Ovary (tissue), 9 donors: ENCODE data around the gene MRPL58. TPM values are rescaled to one million over a fixed set of nuclear protein-coding genes. Genes with fewer than 3 reads are reported as not detected.

Experiments
- DNase-seq, 5 donors: peaks; one replicate each; pipeline ENCODE4 v3.0.0-alpha.2; 2019 to 2020
- H3K27ac ChIP-seq, 2 donors: fragments of 200-600 bp; one replicate each; pipeline versions ENCODE4 v1.5.1 to v1.8.0; 2019 to 2022
- H3K27me3 ChIP-seq: fragments of 200-600 bp; one replicate; pipeline ENCODE4 v1.8.0; 2022
- H3K36me3 ChIP-seq: fragments of 200-600 bp; sonication (generic); one replicate; pipeline ENCODE4 v1.5.1; 2019
- H3K4me1 ChIP-seq: one replicate; pipeline ENCODE4 v1.8.1; 2013; ENCODE audit warnings: mild to moderate bottlenecking, moderate library complexity; ENCODE audit not compliant: insufficient read depth
- H3K4me3 ChIP-seq: fragments of 200-600 bp; sonication (generic); one replicate; pipeline ENCODE4 v1.5.1; 2017
- H3K9me3 ChIP-seq, 2 donors: fragments of 200-600 bp in 1 of 2; sonication (generic) in 1 of 2; one replicate each; pipeline versions ENCODE4 v1.5.1 to v1.8.1; 2013 to 2019; ENCODE audit warnings: mild to moderate bottlenecking in 1 of 2, moderate library complexity in 1 of 2
- CTCF ChIP-seq, 3 donors: fragments of 450-650 bp in 2 of 3; fragments of 200-600 bp in 1 of 3; IDR thresholded peaks; one replicate each; pipeline versions ENCODE4 v1.5.1 to v1.8.0; 2016 to 2022; ENCODE audit warnings: antibody characterized with exemption in 3 of 3, mild to moderate bottlenecking in 1 of 3
- EP300 ChIP-seq: sonication (generic); formaldehyde crosslinking; IDR thresholded peaks from one replicate; pipeline ENCODE4 v1.6.1; 2017; ENCODE audit warnings: antibody characterized with exemption
- POLR2A ChIP-seq: fragments of 450-650 bp; IDR thresholded peaks from one replicate; pipeline ENCODE4 v1.6.1; 2017; ENCODE audit warnings: antibody characterized with exemption, mild to moderate bottlenecking, moderate library complexity
- WGBS, 3 donors: extraction: QIAGEN DNeasy Blood & Tissue Kit in 1 of 3; methylation state at CpG; one replicate each; pipeline versions ENCODE4 v1.1.5 to v1.1.7; 2013 to 2017; 5-methylcytosine and 5-hydroxymethylcytosine counted together
- intact Hi-C, 4 donors: fragments of 100-400 bp; cut with DNase I; formaldehyde crosslinking; loops; one replicate each; pipeline versions ENCODE4 v1.11.0 to v1.15.1; 2022 to 2023
- polyA plus RNA-seq, 2 donors: library from polyadenylated mRNA; stranded (reverse); fragments of 200-250 nt in 1 of 2; fragments of 350-450 nt in 1 of 2; fragmentation: Illumina TruSeq in 1 of 2; extraction: RNeasy Lipid Tissue Mini Kit (QIAGEN cat#74804) in 1 of 2; gene quantifications; one replicate each; pipeline ENCODE4 v1.2.3, GENCODE V29; 2013 to 2014
- total RNA-seq, 7 donors: library from RNA; depleted of rRNA in 2 of 7; stranded (reverse); fragments of >200 nt in 2 of 7; fragmentation: NEBNext Ultra II Directional in 3 of 7; extraction: Animal tissue kit (Norgen Biotek cat#: 25700) in 3 of 7; gene quantifications; one replicate each; pipeline versions ENCODE4 v1.1.0 to v1.2.4, GENCODE V29; 2016 to 2023
- donor health status: DM: no; HTN: no; CAD: no; lungs with moderate emphysema.
- donor health status: DM: no; HTN: no; CAD: no.
- donor health status: Bipolar disorder and iron deficiency.
- donor health status: DM: yes; HTN: yes; CAD: no.
- donor health status: DM: no; HTN: no; CAD: no.
- donor health status: DM: yes; HTN: yes; CAD: no.

MRPL58 gene
- total and polyA plus RNA-seq, 9 donors = 17.9 to 40.6 (median 24.3) TPM

DNA sequence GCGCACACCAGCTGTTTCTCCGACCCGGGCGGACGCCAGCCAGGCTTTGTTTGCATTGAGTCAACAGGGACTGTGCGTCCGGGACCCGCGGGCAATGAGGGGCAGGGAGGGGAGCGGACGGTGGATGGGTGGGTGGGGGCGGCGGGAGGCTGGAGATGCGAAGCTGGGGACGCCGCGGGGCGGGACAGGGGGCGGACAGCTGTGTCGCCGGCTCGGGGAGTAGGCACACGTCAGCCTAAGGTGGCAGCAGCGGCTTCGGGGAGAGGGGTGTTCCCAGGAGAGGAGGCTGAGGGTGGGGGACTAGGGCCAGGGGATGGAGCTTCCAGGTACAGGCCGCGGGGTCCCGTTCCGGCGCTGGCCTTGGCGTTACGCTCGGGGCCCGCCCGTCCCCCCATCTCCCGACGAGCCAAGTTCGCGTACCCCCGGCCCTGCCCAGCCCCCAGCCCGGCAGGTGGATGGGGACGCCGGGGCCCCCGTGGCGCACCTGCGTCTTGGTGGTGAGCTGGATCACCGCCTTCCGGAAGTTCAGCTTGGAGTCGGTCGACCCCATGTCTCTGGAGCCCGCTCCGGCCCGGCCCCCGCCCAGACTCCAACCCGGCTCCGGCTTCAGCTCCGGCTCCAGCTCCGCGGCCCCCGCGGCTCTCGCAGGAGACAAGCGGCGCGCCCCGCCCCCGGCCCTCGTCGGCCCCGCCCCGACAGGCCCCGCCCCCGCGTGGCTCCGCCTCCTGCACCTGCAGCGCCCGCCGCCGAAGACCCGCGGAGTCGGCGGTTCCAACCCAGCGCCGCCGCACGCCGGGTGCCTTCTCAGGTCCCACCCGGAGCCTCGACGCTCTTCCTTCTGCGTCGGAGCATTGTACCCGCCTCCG is 40.1 kb upstream of the MRPL58 start, which contains the start of gene HID1:
HID1 (minus strand) TSS at position 653 of the 866 bp plus-strand sequence; CDS start at position 550, 103 bp downstream.
- Histone ChIP-seq H3K4me3 (peak within 1 kb of the TSS; percentile 44), H3K36me3 (no peaks in the 10 kb centered on the region), H3K9me3 (no peaks in the 10 kb centered on the region), H3K4me1 (peaks cover 7% of the 10 kb centered on the region), H3K27me3 (no peaks in the 10 kb centered on the region), H3K27ac (no peak within 1 kb of the TSS)
- intact Hi-C loops = no loop called here
- DNase-seq = peak; percentile 47 to 72 (median 64)
- WGBS, 3 donors = 1 to 2% (median 1%) methylated on average over 86 to 95 of the region's 95 CpGs
- TF ChIP-seq EP300 (no peak), CTCF (IDR thresholded peaks at IDR 0.05) (no peak), POLR2A (no peak)

- WGBS, 3 donors = 7 to 9% (median 8%) methylated on average over 17 of the region's 17 CpGs
- Histone ChIP-seq H3K27me3 (no peaks in the 10 kb centered on the region), H3K27ac (no peak overlapping the region), H3K36me3 (no peaks in the 10 kb centered on the region), H3K9me3 (no peaks in the 10 kb centered on the region), H3K4me1 (peaks cover 7% of the 10 kb centered on the region), H3K4me3 (peak overlapping the region; percentile 44)
- TF ChIP-seq EP300 (no peak), CTCF (IDR thresholded peaks at IDR 0.05) (no peak), POLR2A (no peak)
- DNase-seq = no peak
- intact Hi-C loops = no loop called here
These were observed 39.5 kb upstream of the MRPL58 start for GRCh38 chr17:74972973-74973328.

GRCh38 chr17:74975943-74976342 is 36.5 kb upstream of the MRPL58 start:
- 60 to 74% (median 70%) methylated on average over 4 of the region's 4 CpGs for WGBS, 3 donors
- Histone ChIP-seq H3K36me3 (no peaks in the 10 kb centered on the region), H3K4me3 (no peak overlapping the region), H3K27ac (no peak overlapping the region), H3K4me1 (peaks cover 7% of the 10 kb centered on the region), H3K27me3 (no peaks in the 10 kb centered on the region), H3K9me3 (no peaks in the 10 kb centered on the region)
- DNase-seq = no peak
- no peak for TF ChIP-seq CTCF (IDR thresholded peaks at IDR 0.05)
- no peak for TF ChIP-seq EP300
- no peak for TF ChIP-seq POLR2A
- intact Hi-C loops = no loop called here

GRCh38 chr17:74977802-74978201 is 34.7 kb upstream of the MRPL58 start:
- Histone ChIP-seq H3K4me1 (peaks cover 4% of the 10 kb centered on the region), H3K36me3 (no peaks in the 10 kb centered on the region), H3K27me3 (no peaks in the 10 kb centered on the region), H3K27ac (no peak overlapping the region), H3K4me3 (no peak overlapping the region), H3K9me3 (no peaks in the 10 kb centered on the region)
- intact Hi-C loops = no loop called here
- no peak for DNase-seq
- 83 to 87% (median 83%) methylated on average over 3 of the region's 3 CpGs for WGBS, 3 donors
- no peak for TF ChIP-seq POLR2A

- intact Hi-C loops = no loop called here
- H3K36me3 ChIP-seq = no peaks in the 10 kb centered on the region
- TF ChIP-seq POLR2A (no peak), EP300 (no peak), CTCF (IDR thresholded peaks at IDR 0.05) (no peak)
- 68 to 74% (median 72%) methylated on average over 3 of the region's 3 CpGs for WGBS, 3 donors
- no peak overlapping the region for H3K4me3 ChIP-seq
- no peaks in the 10 kb centered on the region for H3K27me3 ChIP-seq
- H3K27ac ChIP-seq = no peak overlapping the region
- H3K9me3 ChIP-seq = no peaks in the 10 kb centered on the region
- no peak for DNase-seq
- H3K4me1 ChIP-seq = peaks cover 4% of the 10 kb centered on the region
These were observed 34.2 kb upstream of the MRPL58 start for GRCh38 chr17:74978240-74978639.
